GM18873 (cell line): ENCODE results near the gene MAPK10.
"Not testable (repeated sequence)": the region's sequence is repeated elsewhere in the genome, so short reads cannot be mapped to it uniquely, and the experiment has no call there.

Experiments used
- ATAC-seq: cut with Tn5 transposase; IDR thresholded peaks from one replicate; pipeline ENCODE4 v1.9.1; 2021; ENCODE audit warnings: mild to moderate bottlenecking, moderate library complexity, moderate number of reproducible peaks; ENCODE audit not compliant: unreplicated experiment, low FRiP score

MAPK10 gene

DNA sequence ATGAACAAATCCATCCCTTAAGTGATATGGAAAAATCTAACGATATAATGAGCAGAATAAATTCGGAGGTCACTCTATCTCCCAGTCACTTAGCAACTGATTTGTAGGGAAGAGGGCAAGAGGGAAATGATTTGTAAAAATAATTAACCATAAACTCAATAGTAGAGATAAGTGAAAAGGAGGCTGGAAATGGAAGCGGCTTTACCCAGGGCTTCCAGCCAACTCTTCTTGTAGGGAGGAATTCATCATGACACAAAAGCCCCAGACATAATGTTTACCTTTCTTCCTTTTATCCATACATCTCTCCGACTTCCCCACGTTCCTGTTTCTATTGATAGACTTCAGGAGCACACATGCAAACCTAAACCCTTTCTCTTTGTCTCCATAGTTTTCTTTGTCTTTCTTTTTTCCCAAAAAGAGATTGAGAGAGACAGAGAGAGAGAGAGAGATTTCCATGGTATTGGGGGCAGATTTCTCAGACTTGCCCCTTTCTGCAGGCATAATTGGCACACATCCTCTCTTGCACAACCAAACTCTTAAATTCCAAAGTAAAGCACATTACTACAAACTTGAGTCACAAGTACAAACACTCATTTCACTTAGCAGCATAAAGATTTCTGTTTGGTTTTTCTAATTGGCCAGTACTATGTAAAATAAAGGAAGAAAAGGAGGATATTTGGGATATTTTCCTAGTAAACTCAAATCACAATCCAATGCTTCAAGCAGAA, 140.9 kb downstream of the MAPK10 start:
- ATAC-seq, result no peak

DNA sequence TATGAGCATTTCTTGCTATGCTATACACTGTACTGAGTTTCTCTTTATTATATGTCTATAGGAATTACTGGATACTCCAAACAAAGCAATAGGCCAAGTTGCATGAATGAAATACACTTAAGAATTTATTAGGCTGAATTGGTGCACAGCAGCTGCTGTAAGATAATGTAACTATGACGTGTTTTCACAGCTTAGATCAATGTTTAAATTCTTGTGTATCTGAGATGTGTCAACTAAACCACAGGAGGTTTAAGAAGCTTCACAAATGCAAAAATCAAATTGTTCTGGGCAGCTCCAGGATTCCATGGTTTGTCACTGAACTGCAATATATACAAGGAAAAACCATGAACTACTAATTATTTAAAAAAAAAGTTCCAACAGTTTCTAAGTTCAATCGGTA, 156.7 kb downstream of the MAPK10 start:
- ATAC-seq, result no peak

DNA sequence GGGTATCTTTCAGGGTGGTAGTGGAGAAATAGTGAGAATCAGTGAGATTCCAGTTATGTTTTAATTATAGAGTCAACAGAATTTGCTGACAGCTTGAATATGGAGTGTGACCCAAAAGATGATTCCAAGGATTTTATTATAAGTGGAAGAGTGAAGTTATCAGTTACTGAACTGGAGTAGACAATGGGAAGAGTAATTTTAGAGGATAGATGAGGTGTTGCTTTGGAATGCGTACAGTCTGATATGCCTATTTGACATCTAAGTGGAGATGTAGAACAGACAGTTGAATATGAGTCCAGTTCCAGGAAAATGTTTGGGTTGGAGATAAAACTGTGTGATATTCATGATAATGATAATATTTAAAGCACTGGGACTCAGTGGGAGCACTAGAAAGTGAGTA, 174.2 kb downstream of the MAPK10 start:
- no peak for ATAC-seq

DNA sequence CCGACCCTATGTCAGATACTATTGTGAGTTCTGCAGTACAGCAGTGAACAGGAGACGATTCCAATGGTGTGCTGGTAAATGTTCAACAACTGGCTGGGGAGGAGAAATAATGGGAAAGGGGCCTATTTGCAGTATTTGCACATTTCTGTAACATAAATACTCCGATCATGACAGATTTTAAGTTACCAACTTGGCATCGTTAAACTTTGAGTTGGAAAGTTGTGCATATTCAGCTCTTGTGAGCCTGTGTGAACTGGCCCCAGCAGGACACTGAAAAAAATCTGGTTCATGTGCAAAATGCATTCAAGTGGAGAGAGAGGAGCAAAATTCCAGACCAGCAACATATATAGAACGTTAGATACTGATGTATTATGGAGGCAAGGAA, 175.0 kb downstream of the MAPK10 start:
- no peak for ATAC-seq

DNA sequence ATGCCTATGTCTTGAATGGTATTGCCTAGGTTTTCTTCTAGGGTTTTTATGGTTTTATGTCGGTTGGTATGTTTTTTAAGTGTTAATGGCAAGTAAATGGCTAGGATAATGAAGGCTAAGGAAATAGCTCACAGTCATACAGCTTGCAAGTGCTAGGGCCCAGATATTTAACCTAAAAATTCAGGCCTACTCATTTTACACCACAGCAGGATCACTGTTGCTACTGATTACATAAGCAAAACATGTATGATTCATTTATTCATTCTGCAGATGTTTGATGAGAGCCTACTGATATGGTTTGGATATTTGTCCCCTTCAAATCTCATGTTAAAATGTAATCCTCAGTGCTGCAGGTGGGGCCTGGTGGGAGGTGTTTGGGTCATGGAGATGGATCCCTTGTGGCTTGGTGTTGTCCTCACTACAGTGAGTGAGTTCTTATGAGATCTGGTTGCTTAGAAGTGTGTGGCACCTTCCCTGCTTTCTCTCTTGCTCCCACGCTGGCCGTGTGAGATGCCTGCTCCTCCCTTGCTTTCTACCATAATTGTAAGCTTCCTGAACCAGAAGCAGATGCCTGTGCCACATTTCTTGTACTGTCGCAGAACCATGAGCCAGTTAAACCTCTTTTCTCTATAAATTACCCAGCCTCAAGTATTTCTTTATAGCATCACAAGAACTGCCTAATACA, 175.5 kb downstream of the MAPK10 start:
- ATAC-seq, result no peak

DNA sequence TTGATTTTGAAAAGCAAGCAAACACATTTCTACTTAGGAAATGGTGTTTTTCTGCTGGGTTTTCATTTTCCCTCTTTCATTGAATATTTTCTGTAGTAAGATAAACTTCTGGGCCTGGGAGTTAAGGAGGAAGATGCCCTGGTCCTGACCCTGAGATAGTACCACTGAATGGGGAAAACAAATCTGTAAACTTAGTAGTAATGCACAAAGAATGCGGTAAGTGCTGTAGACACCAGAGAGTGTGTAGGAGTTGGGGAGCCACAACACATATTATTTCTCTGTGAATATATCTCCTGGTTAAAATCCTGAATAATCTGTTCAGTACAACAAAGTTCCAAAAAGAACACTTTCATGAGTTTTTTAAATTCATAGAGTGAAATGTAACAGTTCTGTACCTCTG, 178.3 kb downstream of the MAPK10 start:
- no peak for ATAC-seq

DNA sequence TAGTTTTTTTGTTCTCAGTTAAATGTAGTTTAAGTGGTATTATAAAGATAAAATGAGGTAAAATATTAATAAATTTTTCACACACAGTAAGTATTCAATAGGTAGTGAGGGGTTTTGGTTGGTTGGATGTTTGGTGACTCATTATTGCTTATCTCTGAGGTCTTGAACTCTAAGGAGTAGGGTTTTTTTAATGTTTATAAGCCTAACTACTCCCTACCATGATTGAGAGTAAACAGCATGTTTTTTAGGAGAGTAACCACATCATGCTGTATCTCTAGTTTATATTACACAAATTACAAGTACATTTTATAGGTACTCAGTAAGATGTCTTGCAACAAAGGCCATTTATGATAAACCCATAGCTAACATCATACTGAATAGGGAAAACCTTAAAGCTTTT, 181.6 kb downstream of the MAPK10 start:
- ATAC-seq, result no peak

DNA sequence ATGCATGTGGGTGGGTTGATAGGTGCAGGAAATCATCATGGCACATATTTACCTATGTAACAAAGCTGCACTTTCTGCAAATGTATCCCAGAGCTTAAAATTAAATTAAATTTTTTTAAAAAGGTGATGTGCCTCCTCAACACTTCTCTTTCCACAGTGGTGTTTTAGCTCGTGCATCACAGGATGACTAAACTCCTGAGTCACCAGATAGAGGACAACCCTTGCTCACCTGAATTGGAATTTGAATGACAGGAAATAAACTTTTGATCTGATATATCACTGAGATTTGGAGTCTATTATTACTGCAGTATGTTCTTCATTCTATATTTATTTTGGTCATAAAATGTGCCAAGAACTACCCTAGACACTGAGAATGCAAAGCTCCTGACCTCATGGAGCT, 185.3 kb downstream of the MAPK10 start:
- ATAC-seq, result no peak

DNA sequence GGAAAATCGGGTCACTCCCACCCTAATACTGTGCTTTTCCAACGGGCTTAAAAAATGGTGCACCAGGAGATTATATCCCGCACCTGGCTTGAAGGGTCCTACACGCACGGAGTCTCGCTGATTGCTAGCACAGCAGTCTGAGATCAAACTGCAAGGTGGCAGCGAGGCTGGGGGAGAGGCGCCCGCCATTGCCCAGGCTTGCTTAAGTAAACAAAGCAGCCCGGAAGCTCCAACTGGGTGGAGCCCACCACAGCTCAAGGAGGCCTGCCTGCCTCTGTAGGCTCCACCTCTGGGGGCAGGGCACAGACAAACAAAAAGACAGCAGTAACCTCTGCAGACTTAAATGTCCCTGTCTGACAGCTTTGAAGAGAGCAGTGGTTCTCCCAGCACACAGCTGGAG, 191.5 kb downstream of the MAPK10 start:
- ATAC-seq, result not testable (repeated sequence)

DNA sequence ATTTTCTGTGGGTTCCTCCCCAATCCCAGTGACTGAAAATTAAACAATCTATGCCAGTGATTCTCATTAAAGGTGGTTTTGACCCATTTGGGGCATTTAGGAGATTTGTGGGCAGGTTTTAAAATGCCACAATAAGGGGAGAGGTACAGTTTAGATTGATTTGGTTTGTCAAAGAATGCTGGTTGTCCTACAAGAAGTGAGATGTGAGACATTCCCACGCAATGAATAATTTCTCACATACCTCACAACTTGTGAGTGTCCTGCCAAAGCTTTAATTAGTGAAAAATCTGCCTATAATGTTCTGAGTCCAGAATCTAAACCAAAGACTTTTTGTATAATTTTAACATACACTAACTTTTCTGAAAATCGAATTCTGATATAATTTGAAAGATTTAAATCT, 199.4 kb downstream of the MAPK10 start:
- no peak for ATAC-seq

DNA sequence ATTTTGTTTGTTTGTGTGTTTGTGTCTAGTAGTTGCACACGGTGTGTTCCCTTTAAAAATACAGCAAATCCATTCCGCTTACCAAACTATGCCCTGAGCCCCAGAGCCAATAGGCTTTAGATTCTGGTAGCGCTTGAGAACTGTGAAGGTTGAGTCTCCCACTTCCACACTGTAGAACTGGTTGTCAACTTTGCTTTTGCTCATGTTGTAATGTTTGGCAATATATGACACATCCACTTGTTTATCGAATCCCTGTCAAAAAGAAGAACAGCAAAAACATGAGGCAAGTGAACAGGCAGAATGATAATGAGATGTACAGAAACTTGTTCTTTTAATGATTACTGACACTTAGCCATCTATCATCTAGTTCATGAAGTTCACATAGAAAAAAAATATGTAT, 200.6 kb downstream of the MAPK10 start:
- no peak for ATAC-seq

DNA sequence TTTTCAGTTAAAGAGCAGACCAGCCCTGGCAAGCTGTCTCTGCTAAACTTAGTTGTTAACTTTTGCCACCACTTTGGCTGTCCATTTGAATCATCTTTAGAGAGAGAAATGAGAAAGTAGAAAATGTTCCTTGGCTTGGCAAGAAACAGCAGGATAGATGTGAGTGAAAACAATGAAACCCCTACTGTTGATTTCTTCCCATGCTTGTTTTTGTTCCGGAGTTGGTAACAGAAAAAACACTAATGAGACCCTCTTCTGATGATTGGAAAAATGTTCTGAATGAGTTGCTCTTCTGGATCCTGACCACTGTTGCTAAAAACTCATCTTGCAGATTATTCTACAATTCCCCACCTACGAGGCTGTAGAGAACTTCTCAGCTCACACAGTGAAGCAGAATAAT, 203.3 kb downstream of the MAPK10 start:
- no peak for ATAC-seq

DNA sequence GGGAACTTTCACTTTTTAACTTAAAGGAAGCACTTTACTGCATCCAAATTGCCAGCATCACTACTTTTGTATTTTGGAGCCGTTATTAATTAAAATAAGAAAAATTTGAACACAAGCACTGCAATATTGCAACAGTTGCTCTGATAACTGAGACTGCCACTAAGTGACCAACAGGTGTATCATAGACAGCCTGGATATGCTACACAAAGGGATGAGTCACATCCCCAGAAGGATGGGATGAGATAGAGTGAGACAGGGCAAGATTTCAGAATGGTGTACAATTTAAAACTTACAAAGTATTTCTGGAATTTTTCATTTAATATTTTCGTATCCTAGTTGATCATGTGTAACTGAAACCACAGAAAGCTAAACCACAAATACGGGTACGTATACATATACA, 204.1 kb downstream of the MAPK10 start:
- no peak for ATAC-seq

DNA sequence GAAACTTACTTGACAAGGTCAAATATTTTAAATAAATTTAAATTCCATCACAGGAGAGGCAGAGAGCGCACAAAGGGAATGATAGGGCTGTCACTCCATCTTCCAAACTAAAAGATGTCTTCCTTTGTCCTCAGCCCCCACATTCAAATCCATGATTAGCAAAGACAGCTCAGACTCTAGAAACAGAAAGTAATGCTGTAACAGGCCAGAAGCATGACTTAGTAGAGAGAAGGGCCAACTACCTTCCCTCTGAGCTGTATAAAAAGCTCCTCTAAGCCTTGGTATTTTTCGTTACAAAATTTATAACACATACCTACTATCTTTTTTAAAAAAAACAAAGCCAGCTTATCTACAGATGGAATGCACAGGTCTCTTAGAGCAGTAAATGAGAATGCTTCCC, 207.4 kb downstream of the MAPK10 start:
- no peak for ATAC-seq

DNA sequence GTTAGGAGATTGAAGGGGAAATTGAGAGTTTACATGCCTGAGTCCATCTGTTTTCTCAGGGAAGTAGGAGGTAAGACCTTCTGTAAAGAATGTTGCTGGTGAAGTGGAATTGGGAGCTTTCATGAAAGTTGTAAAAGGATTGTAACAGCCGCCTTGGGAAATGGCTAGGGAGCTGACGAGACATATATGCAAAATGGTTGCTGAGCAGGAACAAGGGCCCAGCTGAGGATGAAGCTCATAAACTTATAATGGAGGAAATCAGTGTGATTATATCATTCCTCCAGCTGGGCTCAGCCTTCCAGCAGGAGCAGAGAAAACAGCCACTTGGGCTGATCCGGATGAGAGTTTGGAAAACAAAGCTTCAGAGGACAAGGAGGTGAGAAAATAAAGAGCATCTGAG, 208.7 kb downstream of the MAPK10 start:
- no peak for ATAC-seq

DNA sequence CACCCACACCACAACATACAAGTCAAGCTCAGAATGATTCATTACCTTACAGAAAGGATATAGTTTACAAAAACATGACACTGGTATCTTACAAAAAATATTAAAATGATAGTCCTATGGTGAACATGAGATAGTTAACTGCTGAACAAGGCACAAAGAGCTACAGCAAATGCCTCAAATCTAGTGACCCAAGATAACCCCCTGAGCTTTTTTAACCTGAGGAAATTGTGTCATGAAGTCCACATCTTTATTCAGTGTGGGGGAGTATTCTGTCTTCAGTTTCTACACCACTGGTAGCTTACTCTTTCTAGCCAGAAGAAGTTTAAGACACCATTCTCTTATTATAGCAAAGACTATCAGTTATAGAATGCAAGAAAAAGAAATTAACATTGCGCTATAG, 218.7 kb downstream of the MAPK10 start:
- ATAC-seq, result no peak

DNA sequence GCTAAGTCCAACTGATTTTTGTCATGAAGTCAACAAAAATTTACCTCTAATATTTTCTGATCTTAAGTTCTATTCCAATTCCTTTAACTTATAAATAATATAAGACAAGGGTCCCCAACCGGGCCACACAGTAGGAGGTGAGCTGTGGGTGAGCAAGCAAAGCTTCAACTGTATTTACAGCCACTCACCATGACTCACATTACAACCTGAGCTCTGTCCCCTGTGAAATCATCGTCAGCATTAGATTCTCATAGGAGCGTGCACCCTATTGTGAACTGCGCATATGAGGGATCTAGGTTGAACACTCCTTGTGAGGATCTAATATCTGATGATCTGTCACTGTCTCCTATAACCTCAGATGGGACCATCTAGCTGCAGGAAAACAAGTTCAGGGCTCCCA, 227.4 kb downstream of the MAPK10 start:
- no peak for ATAC-seq

DNA sequence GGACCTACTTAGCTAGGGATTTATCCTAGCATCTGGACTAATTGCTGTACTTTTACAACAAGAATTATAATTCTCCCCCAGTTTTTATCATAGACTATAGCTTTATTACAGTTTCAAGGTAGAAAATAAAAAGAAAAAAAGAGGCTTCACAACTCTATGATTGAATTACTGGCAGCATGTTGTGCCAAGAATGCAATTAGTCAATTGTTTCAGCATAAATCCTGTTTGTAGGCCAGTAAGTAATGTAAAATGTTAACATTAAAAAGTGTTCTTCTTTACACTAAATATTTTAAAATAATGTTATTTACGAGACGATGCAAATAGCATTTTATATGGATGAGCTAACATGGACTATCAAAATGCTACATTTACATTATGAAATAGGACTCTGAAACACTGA, 228.4 kb downstream of the MAPK10 start:
- no peak for ATAC-seq

DNA sequence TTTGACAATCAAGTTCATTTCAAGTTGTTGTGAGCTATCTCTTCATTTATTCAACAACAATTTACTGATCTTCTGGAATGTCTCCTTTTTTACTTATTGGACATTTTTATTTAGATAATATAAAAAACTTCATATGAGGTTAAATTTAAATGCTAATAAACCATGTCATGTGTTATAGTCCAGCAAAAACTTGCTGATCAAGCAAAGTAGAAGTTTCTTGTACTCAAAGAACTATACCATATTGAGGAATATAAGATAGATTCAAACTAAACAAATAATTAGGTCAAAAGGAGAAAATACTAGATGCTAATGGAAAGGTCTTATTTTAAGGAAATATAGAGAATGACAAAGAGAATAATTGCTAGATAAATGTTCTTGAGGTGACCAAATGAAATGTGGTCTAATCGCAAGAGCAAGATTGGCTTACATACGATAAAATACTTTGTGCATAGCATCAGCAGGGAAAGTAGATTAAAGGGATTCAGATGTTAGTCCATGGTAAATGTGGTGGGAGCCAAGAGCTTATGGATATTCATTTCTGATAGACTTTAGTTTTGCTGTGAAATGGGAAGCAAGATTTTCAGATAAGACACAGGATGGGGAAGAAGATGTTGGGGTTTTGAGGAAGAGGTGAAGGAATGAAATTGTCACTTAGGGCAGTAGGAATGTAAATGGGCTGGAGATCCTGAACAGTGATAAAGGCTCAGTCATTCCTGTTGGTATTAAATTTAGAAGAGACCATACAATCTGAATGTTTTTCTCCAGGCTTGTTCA, 229.5 kb downstream of the MAPK10 start:
- ATAC-seq, result no peak

DNA sequence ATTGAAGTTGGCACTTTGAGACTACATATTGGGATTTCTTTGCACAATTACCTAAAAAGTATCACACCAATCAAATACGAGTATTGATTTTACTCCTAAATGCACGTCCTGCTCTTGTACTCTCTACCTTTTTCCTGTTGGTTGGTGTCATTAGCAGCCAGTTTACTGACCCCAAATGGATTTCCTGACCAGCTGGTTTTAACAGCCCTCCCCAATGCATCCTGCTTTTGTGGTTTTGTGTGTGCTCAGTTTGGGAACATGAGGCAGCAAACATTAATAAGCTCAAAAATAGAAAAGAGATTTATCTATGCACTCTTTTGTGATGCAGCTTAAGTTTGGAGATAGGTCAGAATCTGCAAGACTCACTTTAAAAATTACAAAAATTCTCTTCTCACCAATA, 230.3 kb downstream of the MAPK10 start:
- no peak for ATAC-seq

DNA sequence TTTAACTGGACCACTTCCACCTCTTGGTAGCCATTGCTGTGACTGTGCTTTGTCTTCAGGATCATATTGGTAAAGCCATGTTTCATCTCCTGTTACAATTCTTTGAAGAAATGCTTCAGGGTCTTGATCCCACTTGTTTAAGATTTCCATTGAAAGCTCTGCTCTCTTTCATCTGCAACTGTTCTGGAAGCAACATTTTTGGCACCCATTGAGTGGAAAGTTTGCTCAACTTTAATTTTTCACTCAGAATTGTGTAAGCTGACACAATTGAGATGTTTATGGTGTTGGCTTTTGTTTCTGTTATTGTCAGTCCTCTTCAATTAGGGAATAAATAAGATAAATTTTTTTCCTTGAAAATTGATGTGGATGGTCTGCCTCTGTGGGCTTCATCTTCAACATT, 237.4 kb downstream of the MAPK10 start:
- no peak for ATAC-seq

DNA sequence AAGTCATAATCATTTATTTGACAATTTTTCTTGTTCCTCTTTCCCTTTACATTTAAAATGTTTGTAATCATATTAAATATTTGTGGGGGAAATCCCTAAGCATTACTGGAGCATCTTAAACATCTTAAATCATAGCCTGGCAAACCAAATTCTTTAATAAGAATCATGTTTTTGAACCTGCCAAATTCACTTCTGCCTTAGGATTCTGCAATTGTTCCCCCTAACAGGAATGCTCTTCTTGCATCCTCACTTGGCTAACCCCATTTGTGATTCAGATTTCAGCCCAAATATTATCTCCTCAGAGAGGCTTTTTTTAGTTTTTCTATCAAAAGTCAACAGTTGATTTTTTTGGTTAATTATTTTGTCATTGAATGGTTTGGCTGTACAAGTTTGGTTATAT, 241.1 kb downstream of the MAPK10 start:
- ATAC-seq, result no peak
